Measurements from ENCODE around the gene BEND3.
"Not testable (repeated sequence)": the region's sequence is repeated elsewhere in the genome, so short reads cannot be mapped to it uniquely, and the experiment has no call there.

The BEND3 gene

DNA sequence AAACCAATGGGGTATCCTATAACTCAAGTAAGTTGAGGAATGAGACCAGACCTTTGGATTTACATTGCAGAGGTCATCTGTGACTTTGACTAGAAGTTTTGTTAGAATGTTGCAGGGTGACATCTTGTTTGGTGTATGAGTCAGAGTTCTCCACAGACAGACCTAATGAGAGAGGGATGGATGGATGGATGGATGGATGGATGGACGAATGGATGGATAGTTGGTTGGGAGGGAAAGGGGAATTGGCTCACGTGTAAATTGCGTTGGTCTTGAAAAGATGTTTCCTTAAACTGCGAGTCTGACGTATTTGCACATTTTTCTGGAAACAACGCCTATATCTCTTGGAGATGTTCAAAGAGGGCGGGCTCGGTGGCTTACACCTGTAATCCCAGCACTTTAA, 88.3 kb downstream of the BEND3 start:
- no peak for DNase-seq

DNA sequence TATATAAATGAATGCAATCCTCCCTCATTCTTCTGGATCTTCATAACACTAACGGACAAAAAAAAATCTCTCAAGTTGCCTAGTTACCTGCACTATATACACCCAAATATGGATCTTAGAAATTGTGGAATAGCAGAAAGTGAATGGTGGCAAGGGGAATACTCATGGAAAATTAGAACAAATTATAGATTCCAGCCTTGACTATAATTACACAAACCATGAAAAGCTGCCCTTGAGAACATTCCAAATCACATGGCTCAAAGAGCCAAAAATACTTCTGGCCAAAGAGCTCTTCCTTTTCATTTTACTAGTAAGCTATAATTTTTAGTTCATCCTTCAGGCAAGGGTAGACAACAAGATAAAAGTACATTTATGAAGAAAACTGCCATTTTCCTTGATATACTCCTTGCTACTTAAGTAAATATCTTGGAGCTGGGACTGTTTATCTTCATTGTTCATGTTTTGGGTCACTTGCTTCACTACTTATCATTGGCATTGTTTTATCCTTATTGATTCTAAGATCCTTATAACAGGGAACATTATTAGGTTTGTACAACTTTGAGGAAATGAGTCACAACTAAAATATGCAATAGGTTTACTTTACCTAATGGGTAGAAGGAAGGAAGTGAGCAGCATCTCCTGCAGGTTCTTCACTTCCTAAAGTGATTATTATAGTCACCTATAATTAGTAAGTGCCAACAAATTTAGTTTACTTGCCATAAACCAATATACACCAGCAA, 93.7 kb downstream of the BEND3 start:
- DNase-seq = no peak

DNA sequence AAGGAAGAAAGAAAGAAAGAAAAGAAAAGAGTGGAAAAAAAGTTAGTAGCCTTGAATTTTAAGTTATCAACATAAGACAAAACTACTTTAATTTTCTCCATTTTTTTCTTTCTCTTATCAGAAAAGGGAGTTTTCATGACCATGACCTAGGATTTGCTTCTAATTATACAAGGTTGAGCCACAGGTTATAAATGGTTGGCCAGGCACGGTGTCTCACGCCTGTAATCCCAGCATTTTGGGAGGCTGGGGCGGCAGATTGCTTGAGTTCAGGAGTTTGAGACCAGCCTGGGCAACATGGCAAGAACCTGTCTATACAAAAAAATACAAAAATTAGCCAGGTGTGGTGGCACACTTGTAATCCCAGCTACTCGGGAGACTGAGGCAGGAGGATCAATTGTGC, 95.1 kb downstream of the BEND3 start:
- no peak for DNase-seq

DNA sequence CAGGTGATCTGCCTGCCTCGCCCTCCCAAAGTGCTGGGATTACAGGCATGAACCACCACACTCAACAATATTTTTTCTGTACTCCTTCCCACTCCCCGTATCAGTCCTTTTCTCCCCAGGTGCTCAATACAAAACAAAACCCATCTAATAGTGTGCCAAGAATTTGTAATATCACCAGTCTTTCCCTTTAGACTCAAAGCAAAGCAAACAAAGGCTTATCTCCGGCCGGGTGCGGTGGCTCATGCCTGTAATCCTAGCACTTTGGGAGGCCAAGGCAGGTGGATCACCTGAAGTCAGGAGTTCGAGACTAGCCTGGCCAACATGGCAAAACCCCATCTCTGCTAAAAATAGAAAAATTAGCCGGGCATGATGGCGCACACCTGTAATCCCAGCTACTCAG, 95.7 kb downstream of the BEND3 start:
- DNase-seq = not testable (repeated sequence)

DNA sequence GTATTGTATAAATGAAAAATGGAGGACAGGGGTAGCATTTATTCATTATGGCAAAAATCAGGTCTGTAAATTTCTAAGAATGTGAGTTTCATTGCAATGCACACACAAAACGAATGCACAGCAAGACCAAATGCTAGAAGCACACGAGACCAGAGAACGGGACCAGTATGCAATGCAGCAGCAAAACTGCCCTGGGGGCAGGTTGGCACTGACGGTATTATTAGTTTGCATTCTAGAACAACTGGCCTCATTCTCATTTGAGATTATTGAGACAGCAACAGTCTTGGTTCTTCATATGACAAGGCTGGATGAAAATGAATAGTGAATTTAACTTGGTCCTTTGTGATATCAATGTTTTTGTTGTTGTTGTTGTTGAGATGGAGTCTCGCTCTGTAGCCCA, 96.3 kb downstream of the BEND3 start:
- DNase-seq = no peak

All from islet precursor cell (in vitro differentiated cells).